Glomerular endothelial cell (primary cell): ENCODE measurements around the gene PRR29. TPM values are rescaled to one million over a fixed set of nuclear protein-coding genes. Genes with fewer than 3 reads are reported as not detected.

Source experiments
- DNase-seq: peaks from one replicate; pipeline ENCODE4 v3.0.0-alpha.2; 2011; ENCODE audit warnings: low read depth, low spot score; ENCODE audit errors: extremely low read depth
- total RNA-seq: library from RNA; depleted of rRNA; stranded (reverse); fragments of >200 nt; gene quantifications from 2 replicates; pipeline ENCODE4 v1.2.3, GENCODE V29; 2015

The PRR29 gene
- 0.12 and 2.0 TPM in 2 replicates for total RNA-seq

DNA sequence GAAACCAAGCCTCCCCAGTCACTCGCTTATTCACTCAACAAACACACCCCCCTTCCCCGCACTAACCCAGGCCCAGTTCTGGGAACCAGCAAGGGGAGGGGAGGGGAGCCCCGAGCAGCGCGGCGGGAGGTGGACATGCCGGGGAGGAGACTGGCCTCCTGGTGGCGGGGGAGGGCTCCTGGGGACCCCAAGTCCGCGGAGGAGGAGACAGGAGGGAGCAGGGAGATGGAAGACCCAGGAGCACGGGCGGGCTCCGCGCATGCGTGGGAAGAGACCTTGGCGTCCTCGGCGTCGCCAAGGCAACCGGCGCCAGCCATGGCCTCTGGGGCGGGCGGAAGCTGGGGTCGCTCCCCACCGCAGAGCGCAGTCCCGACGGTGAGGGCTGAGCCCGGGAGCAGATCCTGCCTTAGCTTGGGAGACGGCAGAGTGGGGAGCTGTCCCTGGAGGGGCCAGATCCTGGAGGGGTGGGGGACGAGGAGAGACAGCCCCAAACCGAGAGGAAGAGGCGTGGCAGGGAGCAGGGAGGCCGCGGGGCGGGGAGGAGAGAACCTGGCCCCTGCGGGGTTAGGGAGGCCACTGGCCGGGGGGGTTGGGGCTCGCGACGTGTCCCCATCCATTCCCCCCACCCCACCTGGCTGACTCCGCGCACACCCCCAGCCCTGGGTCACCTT, at the start of gene PRR29:
Gene PRR29 (plus strand): TSS at position 302 of the 671 bp plus-strand sequence. CDS start 14 bp downstream, at position 316.
- no peak for DNase-seq

GRCh38 chr17:63948521-63948920, 49.6 kb upstream of the PRR29 start:
- no peak for DNase-seq

- no peak for DNase-seq
Observed at GRCh38 chr17:63949576-63950250, 48.4 kb upstream of the PRR29 start.

- no peak for DNase-seq
Observed at GRCh38 chr17:63950940-63951907, 46.9 kb upstream of the PRR29 start.

DNA sequence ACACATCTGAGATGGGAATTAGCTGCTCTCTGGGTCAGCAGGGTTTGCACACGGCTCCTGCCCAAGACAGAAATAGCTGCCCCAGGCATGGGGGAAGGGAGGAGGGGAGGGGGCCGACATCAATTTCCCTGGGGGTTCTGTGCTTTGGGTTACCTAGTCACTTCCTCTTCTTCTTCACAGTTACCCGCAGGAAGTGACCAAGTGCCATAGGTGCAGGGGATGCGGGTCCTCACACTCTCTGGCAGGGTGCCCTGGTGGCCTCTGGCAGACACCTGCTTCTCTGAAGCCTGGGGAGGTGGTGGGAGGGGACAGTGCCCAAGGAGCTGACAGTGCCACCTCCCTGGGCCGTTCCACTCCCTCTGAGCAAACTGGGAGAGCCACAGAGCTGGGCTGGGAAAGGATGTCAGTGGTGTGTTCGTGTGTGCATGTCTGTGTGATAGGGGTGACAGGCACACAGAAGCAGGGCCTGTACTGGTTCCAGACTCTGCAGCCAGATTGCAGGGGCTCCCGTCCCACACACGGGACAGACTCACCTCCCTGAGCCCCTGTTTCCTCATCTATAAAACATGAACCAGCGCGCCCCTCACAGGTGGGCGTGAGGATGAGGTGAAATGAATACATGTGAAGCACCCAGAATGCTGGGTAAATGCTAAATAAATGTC, 43.6 kb upstream of the PRR29 start:
- DNase-seq: no peak

GRCh38 chr17:63955232-63955631, 42.9 kb upstream of the PRR29 start:
- DNase-seq: no peak

DNA sequence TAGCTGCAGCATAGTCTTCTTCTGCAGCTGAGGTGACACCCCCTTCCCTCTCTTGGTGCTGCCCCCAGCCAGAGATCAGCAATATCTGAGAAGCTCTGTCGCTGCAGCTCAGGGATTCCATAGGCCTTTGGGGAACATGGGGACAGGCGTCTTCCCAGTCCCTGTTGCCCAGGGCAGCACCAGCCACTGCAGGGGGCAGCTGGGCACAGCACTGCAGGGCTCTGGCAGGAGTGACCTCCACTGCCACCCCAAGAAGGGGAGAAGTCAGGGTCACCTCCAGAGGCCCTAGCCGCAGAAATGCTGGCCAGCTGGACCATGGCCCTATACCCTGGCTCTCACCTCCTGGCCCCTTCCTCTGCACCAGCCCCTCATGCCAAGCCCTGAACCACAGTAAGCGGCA, 42.4 kb upstream of the PRR29 start:
- DNase-seq: no peak

GRCh38 chr17:63956296-63956920, 41.7 kb upstream of the PRR29 start:
- no peak for DNase-seq

DNA sequence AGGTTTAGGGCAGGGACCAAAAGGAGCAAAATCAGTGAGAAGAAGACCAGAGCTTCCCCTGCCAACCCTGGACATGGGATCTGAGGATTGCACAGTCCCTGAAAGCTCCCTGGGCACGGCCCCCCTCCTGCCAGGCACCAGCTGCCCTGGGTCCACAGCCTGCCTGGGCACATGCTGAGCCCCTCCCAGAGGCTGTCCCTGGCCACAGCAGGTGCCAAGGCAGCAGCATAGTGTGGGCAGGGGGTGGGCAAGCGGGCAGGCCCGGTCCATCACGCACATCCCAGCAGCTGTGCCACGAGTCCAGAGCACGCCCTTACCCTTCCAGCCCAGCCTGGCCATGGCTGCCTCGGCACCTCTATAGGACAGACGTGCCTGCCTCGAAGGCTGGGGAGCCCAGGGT, 38.1 kb upstream of the PRR29 start:
- DNase-seq: no peak

DNA sequence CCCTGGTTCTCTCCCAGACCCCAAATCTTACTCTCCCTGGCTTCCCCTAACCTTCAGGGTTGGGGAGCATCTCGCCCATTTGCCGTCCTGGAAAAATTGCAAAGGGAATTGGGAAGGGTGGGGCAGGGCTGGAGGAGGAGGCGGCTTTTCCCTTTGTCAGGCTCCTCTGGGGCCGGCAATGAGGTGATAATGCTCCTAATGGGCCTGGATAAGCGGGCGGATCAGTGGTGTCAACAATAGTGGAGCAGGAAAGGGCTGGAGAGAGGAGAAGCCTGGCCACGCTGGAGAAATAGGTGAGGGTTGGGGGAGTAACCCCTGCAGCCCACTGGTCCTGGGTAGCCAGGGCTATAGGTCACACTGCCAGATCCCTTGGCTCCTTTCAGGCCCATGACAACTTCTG, 37.7 kb upstream of the PRR29 start:
- DNase-seq: no peak

DNA sequence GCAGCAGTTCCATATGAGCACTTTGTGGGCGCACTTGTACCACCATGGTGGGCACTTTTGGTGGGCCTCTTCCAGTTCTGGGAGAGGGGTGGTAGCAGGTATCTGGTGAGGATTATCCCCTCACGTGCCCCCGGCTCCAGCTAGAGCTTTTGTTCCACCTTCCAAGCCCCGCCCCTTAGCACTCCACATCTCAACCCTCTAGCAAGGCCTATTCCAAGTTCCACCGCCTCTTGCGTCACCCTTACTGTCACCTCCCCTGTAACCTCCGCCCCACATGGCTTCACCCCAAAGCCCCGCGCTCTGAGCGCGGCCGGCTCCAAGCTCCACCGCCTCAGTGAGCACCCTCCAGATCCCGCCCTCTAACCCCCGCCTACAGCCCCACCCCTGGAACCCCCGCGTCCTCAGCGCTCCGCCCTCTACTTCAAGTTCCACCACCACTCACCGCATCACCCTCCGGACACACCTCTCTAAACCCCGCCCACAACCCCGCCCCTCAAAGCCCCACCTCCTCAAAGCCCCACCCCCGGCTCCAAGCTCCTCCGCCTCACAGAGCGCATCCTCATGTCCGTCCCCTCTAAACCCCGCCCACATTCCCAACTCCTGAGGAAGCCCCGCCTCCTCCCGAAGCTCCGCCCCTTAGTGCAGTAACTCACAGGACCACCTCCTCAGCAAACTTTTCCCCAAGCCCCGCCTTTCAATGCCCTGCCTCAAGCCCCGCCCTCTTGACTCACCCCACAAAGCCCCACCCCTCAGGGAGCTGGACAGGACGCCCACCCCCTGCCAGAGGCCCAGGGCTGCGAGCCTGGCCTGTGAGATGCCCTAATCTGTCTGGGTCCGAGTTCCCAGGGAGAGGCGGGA, 36.6 kb upstream of the PRR29 start:
- DNase-seq: no peak

DNA sequence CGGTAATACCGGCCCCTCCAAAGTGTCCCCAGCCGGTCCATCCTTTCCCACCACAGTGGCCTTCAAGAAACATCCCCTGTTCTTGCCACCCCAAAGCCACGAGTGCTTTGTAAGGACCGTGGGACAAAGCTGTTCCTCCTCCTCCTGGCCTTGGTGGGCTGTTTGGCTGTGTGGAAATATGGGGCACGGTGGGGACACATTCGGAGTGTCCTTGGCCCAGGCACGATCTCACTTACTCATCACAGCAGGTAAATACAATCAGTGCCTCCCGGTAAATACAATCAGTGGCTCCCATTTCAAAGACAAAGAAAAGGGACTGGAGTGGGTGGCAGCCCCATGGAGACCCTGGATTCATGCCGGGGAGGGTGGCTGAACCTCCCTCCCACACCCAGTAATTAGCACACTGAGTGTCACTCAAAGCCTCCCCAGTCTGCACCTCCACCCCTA, 35.8 kb upstream of the PRR29 start:
- DNase-seq: no peak

DNA sequence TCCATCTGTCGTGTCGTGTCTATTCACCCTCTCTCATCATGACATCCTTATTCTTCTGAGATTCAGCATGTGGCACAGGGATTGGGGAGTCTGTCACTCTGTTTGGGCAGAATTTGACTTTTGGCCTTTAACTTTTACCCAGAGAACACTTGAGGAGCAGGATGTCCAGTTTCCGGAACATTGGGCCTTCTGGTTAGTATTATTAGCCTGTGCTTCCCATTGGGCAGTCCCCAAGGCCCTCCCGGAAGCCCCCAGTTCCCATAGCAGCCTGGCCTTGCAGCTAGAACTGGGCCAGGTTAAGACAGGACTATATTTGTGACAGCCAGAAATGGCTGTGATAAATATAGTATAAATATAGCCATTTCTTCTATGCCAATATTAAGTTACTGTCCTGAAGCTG, 35.0 kb upstream of the PRR29 start:
- DNase-seq: no peak

- no peak for DNase-seq
Observed at GRCh38 chr17:63966646-63967264, 31.4 kb upstream of the PRR29 start.

DNA sequence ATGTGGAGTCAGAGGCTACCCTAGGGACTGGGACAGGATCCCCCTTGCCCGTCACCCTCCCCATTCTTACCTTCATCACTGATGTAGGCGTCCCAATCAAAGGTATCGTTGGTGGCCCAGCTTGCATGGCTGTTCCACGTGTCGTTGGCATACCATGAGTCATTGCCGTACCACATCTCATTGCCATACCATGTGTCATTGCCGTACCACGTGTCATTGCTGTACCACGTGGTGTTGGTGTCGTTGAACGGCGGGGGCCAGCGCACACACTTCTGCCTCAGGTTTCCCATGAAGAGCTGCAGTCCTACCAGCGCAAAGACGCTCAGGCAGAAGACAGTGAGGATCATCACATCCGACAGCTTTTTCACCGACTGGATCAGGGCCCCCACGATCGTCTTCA, 30.2 kb upstream of the PRR29 start:
- no peak for DNase-seq

DNA sequence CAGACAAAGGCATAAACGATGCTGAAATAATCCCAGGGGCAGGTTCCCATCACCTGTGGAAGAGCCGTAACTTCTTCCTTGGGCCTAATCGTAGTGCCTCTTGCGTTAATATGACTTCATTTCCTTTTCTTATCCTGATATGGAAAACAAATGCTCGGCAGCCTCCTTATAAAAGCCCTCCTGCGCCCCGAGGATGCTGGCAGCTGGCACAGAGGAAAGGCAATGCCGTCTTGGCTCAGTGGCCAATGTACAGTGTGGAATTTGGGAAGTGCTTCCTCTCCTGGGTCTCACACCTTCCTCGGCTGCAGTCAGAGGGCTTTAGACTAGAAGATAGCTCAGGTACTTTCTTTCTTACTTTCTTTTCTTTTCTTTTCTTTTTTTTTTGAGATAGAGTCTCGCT, 28.9 kb upstream of the PRR29 start:
- no peak for DNase-seq

- no peak for DNase-seq
Observed at GRCh38 chr17:63972796-63973195, 25.4 kb upstream of the PRR29 start, which contains the start of gene SCN4A. Gene SCN4A (minus strand): TSS chr17:63972918. CDS start chr17:63972841, 77 bp downstream.

- no peak for DNase-seq
Observed at GRCh38 chr17:63973247-63973646, 24.9 kb upstream of the PRR29 start.
